GM12801 (cell line): Measurements from ENCODE around the gene MEX3D.

Experiments used
- CTCF ChIP-seq: IDR thresholded peaks from one replicate; pipeline ENCODE4 v1.5.1; 2011; ENCODE audit warnings: control low read depth; ENCODE audit not compliant: insufficient read length; ENCODE audit errors: extremely low read depth

The MEX3D gene

GRCh38 chr19:1568320-1569019, at the start of gene MEX3D:
TSS of gene MEX3D (minus strand) at chr19:1568325. CDS start at chr19:1568058, 267 bp downstream.
- TF ChIP-seq CTCF = no peak

- TF ChIP-seq CTCF = no peak
Measured at GRCh38 chr19:1616875-1617274, 48.8 kb upstream of the MEX3D start.

- TF ChIP-seq CTCF = no peak
Measured at GRCh38 chr19:1616396-1616795, 48.3 kb upstream of the MEX3D start.

- no peak for TF ChIP-seq CTCF
Measured at GRCh38 chr19:1615156-1615765, 47.1 kb upstream of the MEX3D start.

- no peak for TF ChIP-seq CTCF
Measured at GRCh38 chr19:1613808-1614570, 45.9 kb upstream of the MEX3D start.

- TF ChIP-seq CTCF = no peak
Measured at GRCh38 chr19:1613146-1613545, 45.0 kb upstream of the MEX3D start.

- no peak for TF ChIP-seq CTCF
Measured at GRCh38 chr19:1612114-1613086, 44.3 kb upstream of the MEX3D start.
